H1 (cell line): Measurements from ENCODE around the gene TSPEAR.

Experiments used
- CHD2 ChIP-seq: IDR thresholded peaks from 2 replicates; pipeline ENCODE4 v1.6.1; 2012; ENCODE audit warnings: low read length, improper control_type of control experiment
- POLR2A ChIP-seq, 2 experiments: IDR thresholded peaks; 1 replicate in 1 of 2; 2 replicates in 1 of 2; pipeline ENCODE4 v1.6.1; 2011; ENCODE audit warnings: low read depth in 2 of 2, low read length in 2 of 2, mild to moderate bottlenecking in 2 of 2; ENCODE audit errors: control extremely low read depth in 1 of 2

DNA sequence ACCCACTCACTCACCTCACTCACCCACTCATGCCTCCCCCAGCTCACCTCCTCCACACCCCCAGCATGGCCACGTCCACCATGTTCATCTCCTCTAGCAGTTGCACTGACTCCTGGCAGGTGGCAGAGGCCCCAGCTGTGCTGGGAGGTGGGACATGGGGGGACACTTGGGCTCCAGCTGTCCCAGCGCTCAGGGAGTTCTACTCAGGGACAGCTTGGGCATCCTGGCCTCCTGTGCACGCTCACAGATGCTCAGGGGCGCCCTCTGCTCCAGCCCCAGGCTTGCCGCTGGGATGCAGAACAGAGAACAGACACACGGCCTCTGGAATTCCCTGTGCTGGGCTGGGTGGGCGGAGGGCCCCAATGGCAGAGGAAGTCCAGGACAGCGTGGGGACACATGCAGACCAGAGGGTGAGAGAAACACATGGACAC lies 94.3 kb downstream of the TSPEAR start:
- TF ChIP-seq CHD2: no peak
- no peak for TF ChIP-seq POLR2A (IDR thresholded peaks at IDR 0.05; ENCODE audit: control extremely low read depth in 1 of 2, low read depth in 2 of 2, low read length in 2 of 2)
